Adrenal gland (tissue), 5 donors: ENCODE measurements around the gene DNAJC5.

Source experiments
- POLR2A ChIP-seq, 2 donors: fragments of 450-650 bp; IDR thresholded peaks; one replicate each; pipeline ENCODE4 v1.6.1; 2017; ENCODE audit warnings: antibody characterized with exemption in 2 of 2, mild to moderate bottlenecking in 2 of 2, moderate library complexity in 1 of 2
- TF ChIP-seq, protein P1 (sequence below), 6 experiments: fragments of 450-650 bp in 4 of 6; fragments of 200-600 bp in 2 of 6; sonication (generic) in 1 of 6; IDR thresholded peaks; 1 replicate in 5 of 6; 2 replicates in 1 of 6; pipeline versions ENCODE4 v1.5.1 to v1.8.0; 2016 to 2021; ENCODE audit warnings: antibody characterized with exemption in 6 of 6, mild to moderate bottlenecking in 2 of 6, moderate library complexity in 1 of 6
- donor health status: DM: no; HTN: no; CAD: no.

DNA sequence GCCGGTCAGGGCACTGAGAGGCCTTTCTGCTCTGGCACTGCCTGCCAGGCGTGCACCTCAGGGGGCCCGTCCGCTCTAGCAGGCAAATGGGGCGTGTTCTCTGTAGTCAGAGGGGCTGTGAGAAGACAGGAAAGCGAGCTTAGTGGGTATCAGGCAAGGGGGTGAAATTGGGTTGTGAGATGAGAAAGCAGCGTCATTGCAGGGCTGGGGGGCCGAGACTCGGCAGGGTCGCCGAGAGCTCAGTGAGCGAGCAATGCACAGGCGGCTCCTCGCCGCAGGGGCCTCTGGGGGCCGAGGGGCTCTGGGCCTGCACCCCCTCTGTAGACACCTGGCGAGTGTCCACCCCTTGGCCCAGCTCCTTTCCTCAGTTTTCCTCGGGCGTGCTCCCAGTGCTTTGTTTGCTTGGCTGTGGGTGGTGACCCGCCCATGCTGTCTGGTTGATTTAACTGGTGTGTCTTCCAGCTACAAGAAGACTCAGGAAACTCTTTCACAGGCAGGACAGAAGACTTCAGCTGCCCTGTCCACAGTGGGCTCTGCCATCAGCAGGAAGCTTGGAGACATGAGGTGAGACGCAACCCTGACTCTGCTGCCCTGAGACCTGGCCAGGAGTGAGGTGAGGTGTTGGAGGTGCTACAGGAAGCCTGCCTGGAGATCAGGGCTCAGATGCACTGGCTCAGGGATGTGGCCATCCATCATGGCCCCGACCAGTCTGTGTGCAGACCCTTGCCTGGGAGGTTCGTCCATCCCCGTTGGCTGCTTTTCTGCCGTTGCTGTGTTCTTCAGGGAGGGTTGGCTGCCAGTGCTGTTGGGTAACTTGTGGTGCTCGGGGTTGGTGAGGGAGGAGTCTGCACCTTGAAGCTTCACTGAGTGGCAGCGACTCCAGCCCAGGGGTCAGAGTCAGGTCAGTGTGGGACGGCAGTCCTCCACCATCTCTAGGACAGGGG is 12.4 kb upstream of the DNAJC5 start:
- TF ChIP-seq, protein P1, sequence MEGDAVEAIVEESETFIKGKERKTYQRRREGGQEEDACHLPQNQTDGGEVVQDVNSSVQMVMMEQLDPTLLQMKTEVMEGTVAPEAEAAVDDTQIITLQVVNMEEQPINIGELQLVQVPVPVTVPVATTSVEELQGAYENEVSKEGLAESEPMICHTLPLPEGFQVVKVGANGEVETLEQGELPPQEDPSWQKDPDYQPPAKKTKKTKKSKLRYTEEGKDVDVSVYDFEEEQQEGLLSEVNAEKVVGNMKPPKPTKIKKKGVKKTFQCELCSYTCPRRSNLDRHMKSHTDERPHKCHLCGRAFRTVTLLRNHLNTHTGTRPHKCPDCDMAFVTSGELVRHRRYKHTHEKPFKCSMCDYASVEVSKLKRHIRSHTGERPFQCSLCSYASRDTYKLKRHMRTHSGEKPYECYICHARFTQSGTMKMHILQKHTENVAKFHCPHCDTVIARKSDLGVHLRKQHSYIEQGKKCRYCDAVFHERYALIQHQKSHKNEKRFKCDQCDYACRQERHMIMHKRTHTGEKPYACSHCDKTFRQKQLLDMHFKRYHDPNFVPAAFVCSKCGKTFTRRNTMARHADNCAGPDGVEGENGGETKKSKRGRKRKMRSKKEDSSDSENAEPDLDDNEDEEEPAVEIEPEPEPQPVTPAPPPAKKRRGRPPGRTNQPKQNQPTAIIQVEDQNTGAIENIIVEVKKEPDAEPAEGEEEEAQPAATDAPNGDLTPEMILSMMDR (IDR thresholded peaks at IDR 0.05): no peak
- TF ChIP-seq POLR2A (IDR thresholded peaks at IDR 0.05): no peak
